Measurements from ENCODE around the gene ATP6AP1.

DNA sequence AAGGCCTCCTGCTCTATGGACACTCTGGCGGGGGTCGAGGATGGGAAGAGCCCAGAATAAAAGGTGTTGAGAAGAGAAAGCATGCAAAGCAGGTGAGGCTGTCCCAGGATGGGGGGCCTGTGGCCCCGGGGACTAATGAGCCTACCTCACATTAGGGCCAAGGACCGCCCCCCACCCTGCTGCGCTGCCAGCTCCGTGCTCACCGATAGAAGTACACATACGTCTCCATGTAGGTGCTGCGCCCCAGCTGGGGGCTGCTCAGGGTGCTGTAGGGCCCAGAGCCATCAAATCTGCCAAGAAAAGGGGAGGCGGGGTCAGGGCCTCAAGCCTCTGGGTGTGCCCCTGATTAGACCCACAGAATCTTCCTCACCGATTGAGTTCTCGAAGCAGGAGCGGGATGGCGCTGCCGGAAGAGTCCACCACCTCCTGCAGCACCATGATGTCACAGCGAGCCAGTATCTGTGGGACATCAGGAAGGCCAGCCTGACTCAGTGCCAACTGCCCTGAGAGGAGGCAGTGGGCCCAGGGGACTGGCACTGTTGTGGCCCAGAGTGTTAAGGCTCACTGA is 23.8 kb upstream of the ATP6AP1 start:
- TF ChIP-seq, protein P1, sequence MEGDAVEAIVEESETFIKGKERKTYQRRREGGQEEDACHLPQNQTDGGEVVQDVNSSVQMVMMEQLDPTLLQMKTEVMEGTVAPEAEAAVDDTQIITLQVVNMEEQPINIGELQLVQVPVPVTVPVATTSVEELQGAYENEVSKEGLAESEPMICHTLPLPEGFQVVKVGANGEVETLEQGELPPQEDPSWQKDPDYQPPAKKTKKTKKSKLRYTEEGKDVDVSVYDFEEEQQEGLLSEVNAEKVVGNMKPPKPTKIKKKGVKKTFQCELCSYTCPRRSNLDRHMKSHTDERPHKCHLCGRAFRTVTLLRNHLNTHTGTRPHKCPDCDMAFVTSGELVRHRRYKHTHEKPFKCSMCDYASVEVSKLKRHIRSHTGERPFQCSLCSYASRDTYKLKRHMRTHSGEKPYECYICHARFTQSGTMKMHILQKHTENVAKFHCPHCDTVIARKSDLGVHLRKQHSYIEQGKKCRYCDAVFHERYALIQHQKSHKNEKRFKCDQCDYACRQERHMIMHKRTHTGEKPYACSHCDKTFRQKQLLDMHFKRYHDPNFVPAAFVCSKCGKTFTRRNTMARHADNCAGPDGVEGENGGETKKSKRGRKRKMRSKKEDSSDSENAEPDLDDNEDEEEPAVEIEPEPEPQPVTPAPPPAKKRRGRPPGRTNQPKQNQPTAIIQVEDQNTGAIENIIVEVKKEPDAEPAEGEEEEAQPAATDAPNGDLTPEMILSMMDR (IDR thresholded peaks at IDR 0.05; ENCODE audit: low read depth, low read length), result no peak
- TF ChIP-seq EZH2phosphoT487 (IDR thresholded peaks at IDR 0.05; ENCODE audit: low read depth), result no peak
